Upper lobe of left lung (tissue), 6 donors: ENCODE measurements around the gene SLC11A2. TPM values are rescaled to one million over a fixed set of nuclear protein-coding genes. Genes with fewer than 3 reads are reported as not detected.

Experiments used
- ATAC-seq, 2 donors: fragments of 200-7000 bp; cut with Tn5 transposase; one replicate each; pipeline ENCODE4 v1.9.1; 2022; ENCODE audit warnings: mild to moderate bottlenecking in 2 of 2, moderate library complexity in 2 of 2; ENCODE audit not compliant: low FRiP score in 2 of 2
- DNase-seq, 2 donors: peaks; one replicate each; pipeline ENCODE4 v3.0.0-alpha.2; 2019 to 2020
- H3K27ac ChIP-seq, 4 donors: fragments of 200-600 bp; sonication (generic); one replicate each; pipeline ENCODE4 v1.5.1; 2016 to 2019
- H3K27me3 ChIP-seq, 4 donors: fragments of 200-600 bp; sonication (generic); one replicate each; pipeline ENCODE4 v1.5.1; 2017 to 2019
- H3K36me3 ChIP-seq, 4 donors: fragments of 200-600 bp; sonication (generic); one replicate each; pipeline ENCODE4 v1.5.1; 2016 to 2019
- H3K4me1 ChIP-seq, 4 donors: fragments of 200-600 bp; sonication (generic); one replicate each; pipeline ENCODE4 v1.5.1; 2018 to 2019
- H3K4me3 ChIP-seq, 4 donors: fragments of 200-600 bp; sonication (generic); one replicate each; pipeline ENCODE4 v1.5.1; 2017 to 2019; ENCODE audit warnings: mild to moderate bottlenecking in 2 of 4, moderate library complexity in 1 of 4
- H3K9me3 ChIP-seq, 4 donors: fragments of 200-600 bp; sonication (generic); one replicate each; pipeline ENCODE4 v1.5.1; 2018 to 2019
- CTCF ChIP-seq, 6 experiments: fragments of 450-650 bp in 4 of 6; fragments of 200-600 bp in 2 of 6; sonication (generic) in 2 of 6; IDR thresholded peaks; one replicate each; pipeline ENCODE4 v1.5.1; 2016 to 2019; ENCODE audit warnings: antibody characterized with exemption in 6 of 6
- EP300 ChIP-seq, 4 donors: sonication (generic); formaldehyde crosslinking; IDR thresholded peaks; one replicate each; pipeline ENCODE4 v1.5.1; 2017; ENCODE audit warnings: antibody characterized with exemption in 4 of 4, control low read depth in 2 of 4
- POLR2A ChIP-seq, 4 donors: fragments of 450-650 bp; IDR thresholded peaks; one replicate each; pipeline ENCODE4 v1.5.1; 2016 to 2017; ENCODE audit warnings: antibody characterized with exemption in 4 of 4, mild to moderate bottlenecking in 2 of 4
- POLR2AphosphoS5 ChIP-seq, 2 donors: sonication (generic); formaldehyde crosslinking; IDR thresholded peaks; one replicate each; pipeline ENCODE4 v1.5.1; 2017; ENCODE audit warnings: antibody characterized with exemption in 2 of 2
- whole genome bisulfite sequencing, 2 donors: methylation state at CpG; one replicate each; pipeline ENCODE4 v1.1.5; 2017 to 2018; 5-methylcytosine and 5-hydroxymethylcytosine counted together
- total RNA-seq, 6 donors: library from RNA; depleted of rRNA in 4 of 6; stranded (reverse); fragments of >200 nt in 4 of 6; gene quantifications; one replicate each; pipeline versions ENCODE4 v1.1.0 to v1.2.1, GENCODE V29; 2016 to 2021
- donor health status: DM: no; HTN: no; CAD: no; lungs with moderate emphysema.
- donor health status: DM: no; HTN: yes; CAD: no; lungs with severe emphysema.

SLC11A2 gene
- total RNA-seq, 6 donors from 2014 or later, result 67.3 to 110 (median 87.0) TPM

- no peaks in the 10 kb centered on the region for H3K9me3 ChIP-seq
- WGBS, 2 donors, result 90 to 91% methylated on average over 2 of the region's 2 CpGs
- DNase-seq (no peak), ATAC-seq (no peak)
- no peak overlapping the region for H3K4me3 ChIP-seq
- peaks cover 7 to 13% (median 10%) of the 10 kb centered on the region in 4 donors for H3K4me1 ChIP-seq
- TF ChIP-seq POLR2A (IDR thresholded peaks at IDR 0.05), result no peak
- H3K36me3 ChIP-seq, result peaks cover 0 to 23% (median 0%) of the 10 kb centered on the region in 4 donors
- no peaks in the 10 kb centered on the region for H3K27me3 ChIP-seq
- H3K27ac ChIP-seq, result no peak overlapping the region
Observed at GRCh38 chr12:50980545-50980944, 45.6 kb downstream of the SLC11A2 start.

GRCh38 chr12:50979369-50980052, 46.7 kb downstream of the SLC11A2 start:
- Histone ChIP-seq H3K4me3 (peak overlapping the region in 1 of 4 donors; percentile 4), H3K9me3 (no peaks in the 10 kb centered on the region), H3K27me3 (no peaks in the 10 kb centered on the region), H3K36me3 (peaks cover 0 to 23% (median 0%) of the 10 kb centered on the region in 4 donors), H3K27ac (peak overlapping the region; percentile 5 to 52 (median 38)), H3K4me1 (peaks cover 0 to 4% (median 2%) of the 10 kb centered on the region in 4 donors)
- WGBS, 2 donors, result 57 to 61% methylated on average over 6 of the region's 6 CpGs
- no peak for DNase-seq
- no peak for ATAC-seq
- TF ChIP-seq EP300 (IDR thresholded peaks at IDR 0.05) (no peak), POLR2A (IDR thresholded peaks at IDR 0.05) (no peak), POLR2AphosphoS5 (IDR thresholded peaks at IDR 0.05) (no peak), CTCF (IDR thresholded peaks at IDR 0.05) (no peak)

- no peak for DNase-seq
- no peak for ATAC-seq
- H3K9me3 ChIP-seq, result no peaks in the 10 kb centered on the region
- peaks cover 0 to 36% (median 8%) of the 10 kb centered on the region in 4 donors for H3K36me3 ChIP-seq
- no peak overlapping the region for H3K4me3 ChIP-seq
- H3K4me1 ChIP-seq, result no peaks in the 10 kb centered on the region
- H3K27ac ChIP-seq, result no peak overlapping the region
- no peak for TF ChIP-seq POLR2AphosphoS5 (IDR thresholded peaks at IDR 0.05)
- TF ChIP-seq POLR2A (IDR thresholded peaks at IDR 0.05), result no peak
- no peak for TF ChIP-seq CTCF (IDR thresholded peaks at IDR 0.05)
- no peak for TF ChIP-seq EP300 (IDR thresholded peaks at IDR 0.05)
- H3K27me3 ChIP-seq, result no peaks in the 10 kb centered on the region
Observed at GRCh38 chr12:50971946-50972345, 54.2 kb downstream of the SLC11A2 start.

- no peaks in the 10 kb centered on the region for H3K27me3 ChIP-seq
- no peaks in the 10 kb centered on the region for H3K4me1 ChIP-seq
- 65 to 79% methylated on average over 1 of the region's 1 CpG for WGBS, 2 donors
- ATAC-seq, result no peak
- H3K9me3 ChIP-seq, result no peaks in the 10 kb centered on the region
- no peak overlapping the region for H3K27ac ChIP-seq
- TF ChIP-seq POLR2AphosphoS5 (IDR thresholded peaks at IDR 0.05), result no peak
- TF ChIP-seq CTCF (IDR thresholded peaks at IDR 0.05), result no peak
- TF ChIP-seq EP300 (IDR thresholded peaks at IDR 0.05), result no peak
- H3K4me3 ChIP-seq, result no peak overlapping the region
- peaks cover 0 to 10% (median 5%) of the 10 kb centered on the region in 4 donors for H3K36me3 ChIP-seq
- DNase-seq, result no peak
Observed at GRCh38 chr12:50964432-50964831, 61.8 kb downstream of the SLC11A2 start.

- no peak for DNase-seq
- no peak for ATAC-seq
- Histone ChIP-seq H3K27me3 (no peaks in the 10 kb centered on the region), H3K36me3 (no peaks in the 10 kb centered on the region), H3K27ac (no peak overlapping the region), H3K9me3 (no peaks in the 10 kb centered on the region), H3K4me3 (no peak overlapping the region), H3K4me1 (no peaks in the 10 kb centered on the region)
- WGBS, 2 donors, result 89 to 94% methylated on average over 4 of the region's 4 CpGs
- TF ChIP-seq CTCF (IDR thresholded peaks at IDR 0.05), result no peak
- no peak for TF ChIP-seq EP300 (IDR thresholded peaks at IDR 0.05)
- no peak for TF ChIP-seq POLR2A (IDR thresholded peaks at IDR 0.05)
- no peak for TF ChIP-seq POLR2AphosphoS5 (IDR thresholded peaks at IDR 0.05)
Observed at GRCh38 chr12:50961708-50962107, 64.5 kb downstream of the SLC11A2 start.
